ENCODE measurements around the gene OSCP1.

Gene OSCP1

GRCh38 chr1:36438715-36439114 lies 11.5 kb downstream of the OSCP1 start:
- no peak overlapping the region for H3K4me3 ChIP-seq (ENCODE audit: low read depth, low read length)
- TF ChIP-seq, protein P1, sequence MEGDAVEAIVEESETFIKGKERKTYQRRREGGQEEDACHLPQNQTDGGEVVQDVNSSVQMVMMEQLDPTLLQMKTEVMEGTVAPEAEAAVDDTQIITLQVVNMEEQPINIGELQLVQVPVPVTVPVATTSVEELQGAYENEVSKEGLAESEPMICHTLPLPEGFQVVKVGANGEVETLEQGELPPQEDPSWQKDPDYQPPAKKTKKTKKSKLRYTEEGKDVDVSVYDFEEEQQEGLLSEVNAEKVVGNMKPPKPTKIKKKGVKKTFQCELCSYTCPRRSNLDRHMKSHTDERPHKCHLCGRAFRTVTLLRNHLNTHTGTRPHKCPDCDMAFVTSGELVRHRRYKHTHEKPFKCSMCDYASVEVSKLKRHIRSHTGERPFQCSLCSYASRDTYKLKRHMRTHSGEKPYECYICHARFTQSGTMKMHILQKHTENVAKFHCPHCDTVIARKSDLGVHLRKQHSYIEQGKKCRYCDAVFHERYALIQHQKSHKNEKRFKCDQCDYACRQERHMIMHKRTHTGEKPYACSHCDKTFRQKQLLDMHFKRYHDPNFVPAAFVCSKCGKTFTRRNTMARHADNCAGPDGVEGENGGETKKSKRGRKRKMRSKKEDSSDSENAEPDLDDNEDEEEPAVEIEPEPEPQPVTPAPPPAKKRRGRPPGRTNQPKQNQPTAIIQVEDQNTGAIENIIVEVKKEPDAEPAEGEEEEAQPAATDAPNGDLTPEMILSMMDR (IDR thresholded peaks at IDR 0.05; ENCODE audit: low read depth, low read length, missing control alignments) = no peak
- in situ Hi-C loops (cut with HindIII; ENCODE audit: low sequenced_read_pairs) = no loop called here
- DNase-seq (ENCODE audit: low read depth) = no peak

DNA sequence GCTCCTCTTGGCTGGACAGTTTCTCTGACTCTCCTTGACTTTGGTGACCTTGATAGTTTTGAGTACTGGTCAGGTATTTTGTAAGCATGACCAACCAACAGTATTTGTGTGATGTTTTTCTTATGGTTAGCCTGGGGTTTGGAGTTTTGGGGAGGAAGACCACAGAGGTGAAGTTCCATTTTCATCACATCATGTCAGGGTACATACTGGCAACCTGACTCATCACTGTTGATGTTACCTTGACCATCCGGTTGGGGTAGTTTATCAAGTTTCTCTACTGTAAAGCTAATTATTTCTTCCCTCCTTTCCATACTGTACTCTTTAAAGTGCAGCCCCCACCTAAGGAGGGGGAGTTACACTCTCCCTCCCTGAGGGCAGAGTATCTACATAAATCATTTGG lies 13.4 kb downstream of the OSCP1 start:
- TF ChIP-seq, protein P1 (IDR thresholded peaks at IDR 0.05; ENCODE audit: low read depth, low read length, missing control alignments) = no peak
- H3K4me3 ChIP-seq (ENCODE audit: low read depth, low read length) = no peak overlapping the region
- in situ Hi-C loops (cut with HindIII; ENCODE audit: low sequenced_read_pairs) = no loop called here
- DNase-seq (ENCODE audit: low read depth) = peak; percentile 12

DNA sequence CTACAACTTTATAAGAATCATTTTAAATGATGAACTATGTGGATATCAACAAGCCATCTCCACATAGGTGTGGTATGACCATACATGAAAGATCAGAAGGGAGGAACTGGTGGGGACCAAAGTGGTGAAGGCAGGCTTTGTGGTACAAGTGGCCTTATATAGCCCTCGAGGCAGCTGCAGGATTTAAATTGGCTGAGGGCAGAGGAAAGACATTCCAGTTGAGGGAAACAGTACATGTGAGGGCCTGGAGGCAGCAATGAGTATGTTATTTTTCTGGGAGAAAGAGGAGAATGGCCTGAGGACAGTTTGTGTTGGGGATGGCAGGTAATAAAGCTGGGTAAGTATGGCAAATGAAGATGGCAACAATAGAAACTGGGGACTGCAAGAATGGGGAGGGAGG lies 17.1 kb downstream of the OSCP1 start:
- in situ Hi-C loops (cut with HindIII; ENCODE audit: low sequenced_read_pairs) = no loop called here
- H3K4me3 ChIP-seq (ENCODE audit: low read depth, low read length) = no peak overlapping the region
- no peak for DNase-seq (ENCODE audit: low read depth)
- TF ChIP-seq, protein P1 (IDR thresholded peaks at IDR 0.05; ENCODE audit: low read depth, low read length, missing control alignments) = no peak

GRCh38 chr1:36432616-36433015 lies 17.6 kb downstream of the OSCP1 start:
- no peak overlapping the region for H3K4me3 ChIP-seq (ENCODE audit: low read depth, low read length)
- in situ Hi-C loops (cut with HindIII; ENCODE audit: low sequenced_read_pairs) = no loop called here
- DNase-seq (ENCODE audit: low read depth) = no peak
- TF ChIP-seq, protein P1 (IDR thresholded peaks at IDR 0.05; ENCODE audit: low read depth, low read length, missing control alignments) = no peak

DNA sequence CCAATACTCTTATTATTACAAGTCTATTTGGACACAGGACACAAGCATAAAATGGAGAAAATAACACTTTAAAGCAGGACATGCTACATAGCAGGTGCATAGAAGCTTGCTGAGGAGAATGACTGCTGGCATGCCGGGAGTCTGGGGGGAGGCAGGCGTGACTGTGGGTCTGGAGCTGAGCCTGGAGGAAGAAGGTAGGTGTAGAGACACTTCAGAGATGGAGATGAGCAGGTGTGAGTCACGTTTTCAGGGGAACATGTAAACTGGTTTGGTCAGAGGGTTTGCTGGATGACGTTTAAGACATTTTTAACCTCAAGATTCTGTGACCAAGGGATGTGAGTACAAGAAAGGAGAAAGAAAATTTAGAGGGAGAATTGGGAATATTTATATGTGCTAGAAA lies 24.5 kb downstream of the OSCP1 start:
- no peak overlapping the region for H3K4me3 ChIP-seq (ENCODE audit: low read depth, low read length)
- DNase-seq (ENCODE audit: low read depth) = no peak

DNA sequence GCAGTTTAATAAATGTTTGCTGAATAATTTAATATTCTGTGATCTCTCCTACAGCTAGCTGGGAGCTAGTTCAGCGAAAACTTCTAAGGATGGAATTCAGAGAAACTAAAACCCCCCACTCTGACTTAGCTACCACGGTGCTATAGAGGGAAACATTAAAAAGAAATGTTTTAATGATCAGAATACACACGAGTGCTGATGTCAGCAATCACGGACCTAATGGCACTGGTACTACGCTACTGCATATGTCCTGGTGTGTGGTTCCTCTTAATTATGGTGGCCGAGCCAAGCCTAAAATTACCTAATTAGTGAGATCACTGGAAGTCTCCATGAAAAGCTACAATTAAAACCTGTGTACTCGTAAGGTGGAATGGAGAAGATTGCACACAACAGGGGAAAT lies 28.6 kb downstream of the OSCP1 start:
- TF ChIP-seq, protein P1 (IDR thresholded peaks at IDR 0.05; ENCODE audit: low read depth, low read length, missing control alignments) = no peak
- DNase-seq (ENCODE audit: low read depth) = no peak
- in situ Hi-C loops (cut with HindIII; ENCODE audit: low sequenced_read_pairs) = no loop called here
- no peak overlapping the region for H3K4me3 ChIP-seq (ENCODE audit: low read depth, low read length)

More for the DNA sequence above, 24.5 kb downstream of the OSCP1 start:
- in situ Hi-C loops (cut with HindIII; ENCODE audit: low sequenced_read_pairs) = no loop called here
- TF ChIP-seq, protein P1 (IDR thresholded peaks at IDR 0.05; ENCODE audit: low read depth, low read length, missing control alignments) = no peak

- TF ChIP-seq, protein P1 (IDR thresholded peaks at IDR 0.05; ENCODE audit: low read depth, low read length, missing control alignments) = peak; percentile 97
- in situ Hi-C loops (cut with HindIII; ENCODE audit: low sequenced_read_pairs) = no loop called here
- H3K4me3 ChIP-seq (ENCODE audit: low read depth, low read length) = no peak overlapping the region
- DNase-seq (ENCODE audit: low read depth) = peak; percentile 76
These were observed 29.4 kb downstream of the OSCP1 start for GRCh38 chr1:36420836-36421317.

Measured in astrocyte of the cerebellum (primary cell).